CD8-positive, alpha-beta memory T cell (primary cell): ENCODE results near the gene CALN1. TPM values are rescaled to one million over a fixed set of nuclear protein-coding genes. Genes with fewer than 3 reads are reported as not detected.
A peak's percentile ranks its signal among the peaks of the same experiment; 100 is the strongest.

Experiments
- CTCF ChIA-PET: fragments of 350-600 bp; sonication (Branson Sonifier 250); formaldehyde crosslinking; loops from one replicate; lab custom pipeline; 2021; ENCODE audit warnings: antibody characterized with exemption; lab: Charles Lee
- POLR2A ChIA-PET: fragments of 350-600 bp; sonication (Branson Sonifier 250); formaldehyde crosslinking; loops from one replicate; lab custom pipeline; 2021; ENCODE audit warnings: antibody characterized with exemption; lab: Charles Lee
- DNase-seq, 5 donors: peaks; one replicate each; pipeline versions ENCODE4 v3.0.0 to v3.0.0-alpha.2; 2020 to 2022; ENCODE audit warnings: mixed read lengths in 1 of 5
- H3K27ac ChIP-seq: one replicate; pipeline ENCODE4 v1.7.0; 2013; ENCODE audit warnings: low read depth, mild to moderate bottlenecking, low read length, moderate library complexity
- H3K27me3 ChIP-seq: 2 replicates; pipeline ENCODE4 v1.7.0; 2013; ENCODE audit warnings: low read length, mild to moderate bottlenecking; ENCODE audit not compliant: insufficient read depth, poor library complexity, severe bottlenecking
- H3K36me3 ChIP-seq: 2 replicates; pipeline ENCODE4 v1.7.0; 2013; ENCODE audit warnings: mild to moderate bottlenecking, low read length, moderate library complexity; ENCODE audit not compliant: insufficient read depth
- H3K4me1 ChIP-seq: 2 replicates; pipeline ENCODE4 v1.7.0; 2013; ENCODE audit warnings: mild to moderate bottlenecking, low read length, moderate library complexity; ENCODE audit not compliant: insufficient read depth
- H3K4me3 ChIP-seq: 2 replicates; pipeline ENCODE4 v1.7.0; 2013; ENCODE audit warnings: mild to moderate bottlenecking, low read length
- H3K9me3 ChIP-seq: 2 replicates; pipeline ENCODE4 v1.7.0; 2013; ENCODE audit warnings: mild to moderate bottlenecking, low read length
- H3K27ac Mint-ChIP-seq, 8 donors: one replicate each; pipeline ENCODE4 v1.8.0; 2020 to 2021; ENCODE audit warnings: mixed read lengths in 8 of 8, mild to moderate bottlenecking in 6 of 8, inconsistent platforms in 3 of 8, moderate library complexity in 3 of 8
- H3K27me3 Mint-ChIP-seq, 2 donors: one replicate each; pipeline ENCODE4 v1.8.0; 2020 to 2021; ENCODE audit warnings: mixed read lengths in 2 of 2, mild to moderate bottlenecking in 1 of 2, moderate library complexity in 1 of 2
- H3K36me3 Mint-ChIP-seq, 3 donors: one replicate each; pipeline ENCODE4 v1.8.0; 2020 to 2021; ENCODE audit warnings: mixed read lengths in 3 of 3, inconsistent platforms in 1 of 3, mild to moderate bottlenecking in 1 of 3
- H3K4me1 Mint-ChIP-seq, 3 donors: one replicate each; pipeline ENCODE4 v1.8.0; 2020 to 2021; ENCODE audit warnings: mixed read lengths in 3 of 3, inconsistent platforms in 1 of 3, mild to moderate bottlenecking in 1 of 3
- H3K4me3 Mint-ChIP-seq, 7 donors: one replicate each; pipeline ENCODE4 v1.8.0; 2020 to 2021; ENCODE audit warnings: mixed read lengths in 7 of 7, mild to moderate bottlenecking in 6 of 7, moderate library complexity in 4 of 7, inconsistent platforms in 2 of 7
- H3K9me3 Mint-ChIP-seq, 5 donors: one replicate each; pipeline ENCODE4 v1.8.0; 2020 to 2022; ENCODE audit warnings: mixed read lengths in 5 of 5, mild to moderate bottlenecking in 3 of 5, moderate library complexity in 2 of 5, inconsistent platforms in 1 of 5
- polyA plus RNA-seq: library from polyadenylated mRNA; unstranded; fragments of 300-500 nt; fragmentation: Illumina TruSeq; gene quantifications from one replicate; pipeline ENCODE4 v1.2.3, GENCODE V29; 2021
- total RNA-seq, 2 experiments: library from RNA; stranded (reverse); gene quantifications; one replicate each; pipeline ENCODE4 v1.2.3, GENCODE V29; 2021

The CALN1 gene
- total and polyA plus RNA-seq, 3 experiments from 2014 or later = not detected

- no peak overlapping the region for H3K27ac ChIP-seq
- no peaks in the 10 kb centered on the region for H3K4me1 ChIP-seq
- no peak overlapping the region for H3K4me3 Mint-ChIP-seq
- H3K9me3 Mint-ChIP-seq = peaks cover 2 to 12% (median 5%) of the 10 kb centered on the region in 5 donors
- H3K27me3 ChIP-seq = no peaks in the 10 kb centered on the region
- no peak overlapping the region for H3K27ac Mint-ChIP-seq
- no peaks in the 10 kb centered on the region for H3K27me3 Mint-ChIP-seq
- ChIA-PET POLR2A (no interaction called here), CTCF (no interaction called here)
- H3K9me3 ChIP-seq = no peaks in the 10 kb centered on the region
- H3K36me3 ChIP-seq = no peaks in the 10 kb centered on the region
- H3K36me3 Mint-ChIP-seq = no peaks in the 10 kb centered on the region
- no peaks in the 10 kb centered on the region for H3K4me1 Mint-ChIP-seq
- no peak for DNase-seq
- no peak overlapping the region for H3K4me3 ChIP-seq
These were observed 314.9 kb downstream of the CALN1 start for GRCh38 chr7:72097226-72097625.

DNA sequence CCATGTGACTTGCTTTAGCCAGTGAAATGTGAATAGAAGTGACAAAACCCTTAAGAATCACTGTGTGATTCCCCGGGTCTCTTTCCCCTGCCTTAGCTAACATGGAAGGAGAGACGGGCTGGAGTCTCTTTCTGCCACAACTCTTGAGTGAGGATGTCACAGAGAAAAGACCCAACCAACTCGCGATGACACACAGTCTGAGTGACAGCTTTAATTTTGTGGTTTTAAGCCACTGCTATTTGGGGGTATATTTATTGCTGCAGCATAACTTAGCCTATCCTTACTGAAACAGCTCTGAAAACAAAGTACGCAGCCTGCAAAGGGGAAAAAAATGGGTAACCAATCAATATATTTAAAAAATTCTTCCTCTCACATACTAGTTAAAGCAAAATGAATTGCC, 319.4 kb downstream of the CALN1 start:
- Mint-ChIP-seq H3K9me3 (peaks cover 2 to 6% (median 4%) of the 10 kb centered on the region in 5 donors), H3K4me3 (no peak overlapping the region), H3K27ac (no peak overlapping the region), H3K36me3 (no peaks in the 10 kb centered on the region), H3K27me3 (no peaks in the 10 kb centered on the region), H3K4me1 (no peaks in the 10 kb centered on the region)
- Histone ChIP-seq H3K4me1 (no peaks in the 10 kb centered on the region), H3K36me3 (no peaks in the 10 kb centered on the region), H3K4me3 (no peak overlapping the region), H3K9me3 (no peaks in the 10 kb centered on the region), H3K27me3 (no peaks in the 10 kb centered on the region), H3K27ac (no peak overlapping the region)
- DNase-seq = no peak
- ChIA-PET CTCF (no interaction called here), POLR2A (no interaction called here)

GRCh38 chr7:72087926-72088325, 324.2 kb downstream of the CALN1 start:
- H3K27ac Mint-ChIP-seq = no peak overlapping the region
- Histone ChIP-seq H3K4me1 (no peaks in the 10 kb centered on the region), H3K4me3 (no peak overlapping the region), H3K36me3 (no peaks in the 10 kb centered on the region), H3K9me3 (no peaks in the 10 kb centered on the region), H3K27me3 (no peaks in the 10 kb centered on the region), H3K27ac (no peak overlapping the region)
- H3K9me3 Mint-ChIP-seq = peaks cover 0 to 7% (median 5%) of the 10 kb centered on the region in 5 donors
- no peak overlapping the region for H3K4me3 Mint-ChIP-seq
- no peak for DNase-seq
- no peaks in the 10 kb centered on the region for H3K4me1 Mint-ChIP-seq
- no peaks in the 10 kb centered on the region for H3K36me3 Mint-ChIP-seq
- H3K27me3 Mint-ChIP-seq = no peaks in the 10 kb centered on the region
- POLR2A ChIA-PET = no interaction called here
- CTCF ChIA-PET = no interaction called here

GRCh38 chr7:72080865-72081510, 331.1 kb downstream of the CALN1 start:
- Histone ChIP-seq H3K4me3 (no peak overlapping the region), H3K36me3 (no peaks in the 10 kb centered on the region), H3K4me1 (no peaks in the 10 kb centered on the region), H3K27ac (no peak overlapping the region), H3K27me3 (no peaks in the 10 kb centered on the region), H3K9me3 (no peaks in the 10 kb centered on the region)
- no peaks in the 10 kb centered on the region for H3K27me3 Mint-ChIP-seq
- peaks cover 0 to 8% (median 3%) of the 10 kb centered on the region in 5 donors for H3K9me3 Mint-ChIP-seq
- H3K4me1 Mint-ChIP-seq = no peaks in the 10 kb centered on the region
- H3K36me3 Mint-ChIP-seq = no peaks in the 10 kb centered on the region
- POLR2A ChIA-PET = no interaction called here
- no peak overlapping the region for H3K4me3 Mint-ChIP-seq
- DNase-seq = no peak
- CTCF ChIA-PET = no interaction called here
- H3K27ac Mint-ChIP-seq = no peak overlapping the region

- no peaks in the 10 kb centered on the region for H3K36me3 Mint-ChIP-seq
- CTCF ChIA-PET = no interaction called here
These were observed 331.8 kb downstream of the CALN1 start for GRCh38 chr7:72080341-72080766.

GRCh38 chr7:72078856-72079255, 333.3 kb downstream of the CALN1 start:
- CTCF ChIA-PET = no interaction called here
- POLR2A ChIA-PET = no interaction called here
- no peak overlapping the region for H3K4me3 Mint-ChIP-seq
- no peak for DNase-seq
- H3K9me3 Mint-ChIP-seq = peaks cover under 1 to 14% (median 5%) of the 10 kb centered on the region in 5 donors
- Histone ChIP-seq H3K27ac (no peak overlapping the region), H3K27me3 (no peaks in the 10 kb centered on the region), H3K9me3 (no peaks in the 10 kb centered on the region), H3K4me1 (no peaks in the 10 kb centered on the region), H3K36me3 (no peaks in the 10 kb centered on the region), H3K4me3 (no peak overlapping the region)
- no peaks in the 10 kb centered on the region for H3K36me3 Mint-ChIP-seq
- H3K27me3 Mint-ChIP-seq = no peaks in the 10 kb centered on the region
- H3K27ac Mint-ChIP-seq = no peak overlapping the region
- H3K4me1 Mint-ChIP-seq = no peaks in the 10 kb centered on the region

More at GRCh38 chr7:72080341-72080766, 331.8 kb downstream of the CALN1 start:
- H3K9me3 ChIP-seq = no peaks in the 10 kb centered on the region
- H3K27me3 ChIP-seq = no peaks in the 10 kb centered on the region
- H3K4me1 ChIP-seq = no peaks in the 10 kb centered on the region
- Mint-ChIP-seq H3K4me3 (no peak overlapping the region), H3K27ac (peak overlapping the region in 1 of 8 donors; percentile 18), H3K9me3 (peaks cover 0 to 11% (median 5%) of the 10 kb centered on the region in 5 donors), H3K4me1 (no peaks in the 10 kb centered on the region), H3K27me3 (no peaks in the 10 kb centered on the region)
- POLR2A ChIA-PET = no interaction called here
- H3K36me3 ChIP-seq = no peaks in the 10 kb centered on the region
- no peak for DNase-seq
- H3K27ac ChIP-seq = no peak overlapping the region
- no peak overlapping the region for H3K4me3 ChIP-seq

- ChIA-PET CTCF (no interaction called here), POLR2A (no interaction called here)
- H3K4me1 Mint-ChIP-seq = no peaks in the 10 kb centered on the region
- no peaks in the 10 kb centered on the region for H3K36me3 ChIP-seq
- H3K9me3 ChIP-seq = no peaks in the 10 kb centered on the region
- no peak overlapping the region for H3K4me3 ChIP-seq
- H3K4me1 ChIP-seq = no peaks in the 10 kb centered on the region
- H3K9me3 Mint-ChIP-seq = peaks cover 2 to 14% (median 5%) of the 10 kb centered on the region in 5 donors
- no peak overlapping the region for H3K27ac Mint-ChIP-seq
- no peak overlapping the region for H3K4me3 Mint-ChIP-seq
- DNase-seq = no peak
- no peaks in the 10 kb centered on the region for H3K36me3 Mint-ChIP-seq
- H3K27ac ChIP-seq = no peak overlapping the region
- no peaks in the 10 kb centered on the region for H3K27me3 Mint-ChIP-seq
- no peaks in the 10 kb centered on the region for H3K27me3 ChIP-seq
These were observed 333.8 kb downstream of the CALN1 start for GRCh38 chr7:72078301-72078700.

DNA sequence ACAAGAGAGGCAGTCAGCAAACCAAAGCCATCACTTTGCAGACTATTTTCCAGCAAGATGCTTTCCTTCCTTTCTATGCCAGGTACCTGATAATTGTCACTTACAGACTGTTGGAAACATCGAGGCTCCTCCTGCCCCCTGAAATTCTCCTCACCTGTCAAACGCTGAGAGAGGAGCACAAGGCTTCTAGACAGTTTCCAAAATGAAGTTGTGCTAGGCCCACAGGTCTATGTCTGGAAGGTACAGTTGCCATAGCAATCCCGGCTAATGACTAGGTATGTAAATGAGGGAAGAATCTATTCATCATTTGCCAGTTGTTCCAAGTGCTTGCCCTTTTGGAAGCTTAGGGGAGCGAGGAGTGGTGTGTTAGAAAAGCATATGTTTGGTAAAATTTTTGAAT, 334.4 kb downstream of the CALN1 start:
- Histone ChIP-seq H3K4me3 (no peak overlapping the region), H3K36me3 (no peaks in the 10 kb centered on the region), H3K4me1 (no peaks in the 10 kb centered on the region), H3K27me3 (no peaks in the 10 kb centered on the region), H3K9me3 (no peaks in the 10 kb centered on the region), H3K27ac (no peak overlapping the region)
- POLR2A ChIA-PET = no interaction called here
- Mint-ChIP-seq H3K9me3 (peaks cover 5 to 18% (median 6%) of the 10 kb centered on the region in 5 donors), H3K27ac (no peak overlapping the region), H3K27me3 (no peaks in the 10 kb centered on the region), H3K4me1 (no peaks in the 10 kb centered on the region), H3K36me3 (no peaks in the 10 kb centered on the region), H3K4me3 (no peak overlapping the region)
- CTCF ChIA-PET = no interaction called here
- DNase-seq = no peak
